HG02763 (cell line): Measurements from ENCODE around the gene DMWD.
"Not testable (repeated sequence)": the region's sequence is repeated elsewhere in the genome, so short reads cannot be mapped to it uniquely, and the experiment has no call there.

ENCODE experiments used
- ATAC-seq: cut with Tn5 transposase; IDR thresholded peaks from one replicate; pipeline ENCODE4 v1.9.1; 2021; ENCODE audit warnings: mild to moderate bottlenecking, moderate library complexity; ENCODE audit not compliant: unreplicated experiment

Gene DMWD

DNA sequence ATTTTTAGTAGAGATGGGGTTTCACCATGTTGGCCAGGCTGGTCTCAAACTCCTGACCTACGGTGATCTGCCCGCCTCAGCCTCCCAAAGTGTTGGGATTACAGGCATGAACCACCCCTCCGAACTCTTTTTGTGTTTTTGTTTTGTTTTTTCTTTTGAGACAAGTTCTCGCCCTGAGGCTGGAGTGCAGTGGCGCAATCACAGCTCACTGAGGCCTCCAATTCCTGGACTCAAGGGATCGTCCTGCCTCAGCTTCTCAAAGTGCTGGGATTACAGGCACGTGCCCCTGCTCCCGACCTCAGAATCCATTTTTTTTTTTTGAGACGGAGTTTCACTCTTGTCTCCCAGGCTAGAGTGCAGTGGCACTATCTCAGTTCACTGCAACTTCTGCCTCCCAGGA, 35.0 kb downstream of the DMWD start:
- ATAC-seq: no peak

DNA sequence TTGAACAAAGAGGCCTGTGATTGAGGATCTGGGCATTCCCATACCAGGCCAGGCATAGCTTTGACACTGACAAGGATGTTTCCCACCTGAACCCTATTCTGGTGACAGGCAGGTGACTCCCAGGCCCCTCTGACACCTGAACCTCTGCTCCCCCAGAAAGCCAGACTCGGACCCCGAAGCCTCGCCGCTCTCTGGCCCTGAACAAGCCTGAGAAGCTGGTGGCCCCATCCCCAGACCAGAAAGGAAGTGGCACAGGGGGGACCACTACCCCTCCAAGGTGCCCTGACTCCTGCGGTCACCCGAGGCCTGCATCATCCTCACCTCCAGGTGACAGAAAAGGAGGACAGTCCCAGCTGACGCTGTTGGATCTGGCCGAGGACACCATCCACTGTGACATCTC, 38.3 kb downstream of the DMWD start:
- no peak for ATAC-seq

DNA sequence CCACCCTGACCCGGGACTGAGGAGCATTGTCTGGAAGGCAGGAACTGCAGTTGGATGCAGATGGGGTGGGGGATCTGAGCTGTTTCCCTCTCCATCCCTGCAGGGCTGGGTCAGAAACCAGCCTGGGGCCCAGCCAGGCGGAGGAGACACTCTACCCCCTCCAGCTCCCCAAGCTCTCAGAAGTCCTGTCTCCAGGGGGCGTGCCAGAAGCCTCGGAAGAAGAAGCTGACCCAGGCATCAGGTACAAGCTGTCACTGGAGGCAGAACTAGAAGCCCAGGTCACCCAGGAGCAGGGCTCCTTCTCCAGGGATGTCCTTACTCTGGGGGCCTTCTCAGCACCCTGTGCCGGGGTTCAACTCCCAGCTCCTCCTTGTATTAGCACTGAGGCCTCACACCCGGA, 39.1 kb downstream of the DMWD start:
- no peak for ATAC-seq

DNA sequence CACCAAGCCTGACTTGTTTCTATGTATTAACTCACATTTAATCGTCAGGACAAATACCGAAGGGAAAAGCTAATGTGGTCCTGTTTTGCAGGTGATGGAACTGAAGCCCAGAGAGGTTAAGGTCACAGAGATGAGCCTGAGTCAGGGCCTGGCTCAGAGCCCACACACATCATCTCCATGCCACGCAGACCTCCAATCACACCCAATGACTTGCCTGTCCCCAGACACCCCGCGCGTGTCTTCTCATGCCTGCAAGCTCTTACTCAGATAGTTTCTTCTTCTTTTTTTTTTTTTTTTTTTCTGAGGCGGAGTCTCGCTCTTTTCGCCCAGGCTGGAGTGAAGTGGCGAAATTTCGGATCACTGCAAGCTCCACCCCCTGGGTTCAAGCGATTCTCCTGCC, 40.0 kb downstream of the DMWD start:
- no peak for ATAC-seq

DNA sequence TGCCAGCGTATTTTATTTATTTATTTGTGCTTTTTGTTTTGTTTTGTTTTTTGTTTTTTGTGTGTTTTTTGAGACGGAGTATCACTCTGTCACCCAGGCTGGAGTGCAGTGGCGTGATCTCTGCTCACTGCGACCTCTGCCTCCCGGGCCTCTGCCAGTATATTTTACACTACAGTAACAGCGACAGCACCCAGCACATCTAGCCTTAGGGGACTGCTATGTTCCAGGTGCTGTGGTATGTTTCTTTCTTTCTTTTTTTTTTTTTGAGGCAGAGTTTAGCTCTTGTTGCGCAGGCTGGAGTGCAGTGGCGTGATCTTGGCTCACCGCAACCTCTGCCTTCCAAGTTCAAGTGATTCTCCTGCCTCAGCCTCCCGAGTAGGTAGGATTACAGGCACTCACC, 41.2 kb downstream of the DMWD start:
- not testable (repeated sequence) for ATAC-seq

DNA sequence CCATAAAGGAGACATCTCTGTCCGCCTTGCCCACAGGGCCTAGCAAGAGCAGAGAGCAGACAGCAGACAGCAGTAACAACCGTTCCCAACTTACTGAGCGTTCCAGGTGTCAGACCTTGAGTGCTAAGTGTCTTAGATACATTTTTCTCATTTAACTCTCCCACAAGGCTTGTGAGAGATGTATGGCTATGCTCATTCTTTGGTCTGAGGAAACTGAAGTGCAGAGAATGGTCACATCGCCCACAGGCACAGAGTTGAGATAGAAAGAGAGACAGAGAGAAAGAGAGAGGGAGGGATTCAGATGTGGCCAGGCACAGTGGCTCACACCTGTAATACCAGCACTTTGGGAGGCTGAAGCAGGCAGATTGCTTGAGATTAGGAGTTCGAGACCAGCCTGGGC, 45.1 kb downstream of the DMWD start:
- no peak for ATAC-seq

DNA sequence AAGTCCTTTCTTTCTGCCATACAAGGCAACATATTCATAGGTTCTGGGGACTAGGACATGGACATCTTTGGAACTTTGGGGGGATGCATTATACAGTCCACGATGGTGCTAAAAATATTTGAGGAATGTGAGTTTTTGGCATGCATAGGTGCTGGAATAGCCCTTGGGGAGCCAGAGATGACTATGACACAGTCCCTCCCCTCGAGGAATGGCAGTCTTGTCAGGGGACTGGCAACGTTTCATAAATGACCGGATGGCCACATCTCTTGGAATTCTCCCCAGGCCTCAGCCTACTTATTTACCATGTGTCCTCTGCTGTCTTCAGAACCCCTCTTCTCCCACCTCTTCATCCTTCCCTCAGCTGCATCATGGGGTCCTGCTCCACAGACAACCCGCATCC, 45.8 kb downstream of the DMWD start:
- no peak for ATAC-seq

DNA sequence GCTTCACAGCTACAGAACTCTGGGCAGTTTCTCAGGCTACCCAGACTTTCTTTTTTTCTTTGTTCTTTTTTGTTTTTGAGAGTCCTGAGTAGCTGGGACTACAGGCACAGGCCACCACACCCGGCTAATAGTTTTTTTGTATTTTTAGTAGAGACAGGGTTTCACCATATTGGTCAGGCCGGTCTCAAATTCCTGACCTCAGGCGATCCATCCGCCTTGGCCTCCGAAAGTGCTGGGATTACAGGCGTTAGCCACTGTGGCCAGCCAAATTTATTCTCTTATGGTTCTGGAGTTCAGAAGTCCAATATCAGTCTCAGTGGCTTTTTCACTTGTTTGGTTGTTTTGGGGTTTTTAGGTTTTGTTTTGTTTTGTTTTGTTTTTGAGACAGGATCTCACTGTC, 47.0 kb downstream of the DMWD start:
- ATAC-seq: no peak

DNA sequence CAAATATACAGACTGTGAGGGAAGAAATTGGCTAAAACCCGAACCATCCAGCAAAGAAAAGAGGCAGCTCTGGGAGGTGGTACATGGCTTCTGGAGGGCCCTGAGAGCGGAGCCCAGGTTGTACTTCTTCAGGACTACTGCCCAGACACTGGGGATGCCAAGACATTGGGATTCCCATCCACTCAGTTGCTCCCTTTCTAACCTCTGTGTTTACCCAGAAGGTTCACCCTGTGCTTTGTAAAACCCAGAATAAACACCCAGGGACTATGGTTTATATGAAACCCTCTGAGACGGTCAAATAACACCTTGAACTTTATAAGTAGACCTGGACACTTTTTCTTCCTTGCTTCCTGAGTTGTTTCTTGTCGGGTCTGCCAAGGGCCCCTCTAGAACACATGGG, 49.7 kb downstream of the DMWD start:
- no peak for ATAC-seq

DNA sequence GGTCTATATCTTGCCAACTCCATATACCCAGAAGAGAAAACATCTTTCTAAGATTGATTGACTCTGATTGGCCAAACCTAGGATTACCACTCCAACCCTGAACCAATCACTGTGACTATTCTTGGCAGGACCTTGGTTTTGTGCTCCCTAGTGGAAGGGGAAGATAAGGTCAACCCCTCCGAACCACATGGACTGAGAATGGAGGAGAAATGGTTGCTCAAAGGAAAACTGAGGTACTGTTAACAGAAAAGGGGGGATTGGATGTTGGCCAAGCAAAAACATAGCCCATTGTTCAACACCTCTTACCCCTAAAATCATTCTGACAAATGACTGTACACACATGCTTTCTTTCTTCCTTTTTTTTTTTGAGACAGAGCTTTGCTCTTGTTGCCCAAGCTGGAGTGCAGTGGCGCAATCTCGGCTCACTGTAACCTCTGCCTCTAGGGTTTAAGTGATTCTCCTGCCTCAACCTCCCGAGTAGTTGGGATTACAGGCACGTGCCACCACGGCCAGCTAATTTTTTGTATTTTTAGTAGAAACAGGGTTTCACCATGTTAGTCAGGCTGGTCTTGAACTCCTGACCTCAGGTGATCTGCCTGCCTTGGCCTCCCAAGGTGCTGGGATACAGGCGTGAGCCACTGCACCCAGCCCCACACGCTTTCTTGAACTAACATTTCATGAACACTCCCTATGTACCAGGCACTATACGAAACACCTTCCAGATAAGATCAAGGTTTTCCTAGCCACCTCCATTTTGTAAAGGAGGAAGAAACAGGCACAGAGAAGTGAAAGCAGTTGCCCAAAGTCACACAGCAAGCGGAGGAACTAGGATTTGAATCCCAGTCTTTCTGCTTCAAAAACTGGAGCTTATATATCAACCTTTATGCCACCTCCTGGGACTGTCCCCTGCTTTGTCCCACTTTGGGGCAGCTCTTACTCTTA, 52.9 kb downstream of the DMWD start:
- ATAC-seq: no peak

DNA sequence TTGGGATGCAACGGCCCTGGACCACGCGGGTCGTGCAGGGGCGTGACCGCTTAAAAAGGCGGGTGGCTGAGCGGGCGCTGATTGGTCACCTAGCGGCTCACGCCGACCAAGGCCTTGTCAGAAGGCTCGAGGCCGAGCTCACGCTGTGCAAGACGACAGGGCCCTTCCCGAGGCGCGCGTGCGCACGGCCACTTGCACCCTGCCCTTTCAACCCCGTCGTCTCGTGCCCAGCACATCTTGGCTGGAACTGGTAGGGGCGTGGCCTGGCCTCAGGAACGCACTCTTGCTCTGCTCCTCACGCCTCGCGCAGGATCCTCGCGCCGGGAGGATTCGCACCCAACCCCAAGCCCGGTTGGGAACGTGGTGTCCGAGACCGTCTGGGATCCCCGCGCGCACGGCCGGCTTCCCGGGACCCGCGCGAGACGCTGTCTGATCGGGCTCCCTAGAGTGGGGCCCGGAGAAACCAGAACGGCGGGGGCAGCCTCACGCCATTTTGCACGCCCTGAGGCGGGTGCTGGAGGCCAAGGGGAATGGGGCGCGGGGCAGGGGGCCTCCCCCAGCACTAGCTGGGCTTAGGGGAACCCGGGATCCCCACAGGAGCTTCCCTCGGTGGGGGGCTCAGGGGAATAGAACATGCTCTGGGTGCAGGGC, 59.4 kb downstream of the DMWD start, which contains the start of gene MEIOSIN:
Gene MEIOSIN (plus strand): TSS at position 280 of the 651 bp plus-strand sequence. CDS start 1,938 bp downstream, outside the sequence.
- ATAC-seq: no peak
